Kidney tubule cell (primary cell): ENCODE results near the gene SLC22A6.
A peak's percentile ranks its signal among the peaks of the same experiment; 100 is the strongest.
"Not testable (repeated sequence)": the region's sequence is repeated elsewhere in the genome, so short reads cannot be mapped to it uniquely, and the experiment has no call there.

ENCODE experiments used
- DNase-seq: peaks from one replicate; pipeline ENCODE4 v3.0.0-alpha.2; 2018; ENCODE audit warnings: low spot score

Gene SLC22A6

GRCh38 chr11:62985041-62985750, 429 bp upstream of the SLC22A6 start:
- no peak for DNase-seq

GRCh38 chr11:62983536-62984199, 1.1 kb downstream of the SLC22A6 start:
- DNase-seq, result no peak

GRCh38 chr11:62981743-62982142, 3.0 kb downstream of the SLC22A6 start:
- DNase-seq, result no peak

GRCh38 chr11:62980133-62980760, 4.5 kb downstream of the SLC22A6 start:
- DNase-seq, result no peak

DNA sequence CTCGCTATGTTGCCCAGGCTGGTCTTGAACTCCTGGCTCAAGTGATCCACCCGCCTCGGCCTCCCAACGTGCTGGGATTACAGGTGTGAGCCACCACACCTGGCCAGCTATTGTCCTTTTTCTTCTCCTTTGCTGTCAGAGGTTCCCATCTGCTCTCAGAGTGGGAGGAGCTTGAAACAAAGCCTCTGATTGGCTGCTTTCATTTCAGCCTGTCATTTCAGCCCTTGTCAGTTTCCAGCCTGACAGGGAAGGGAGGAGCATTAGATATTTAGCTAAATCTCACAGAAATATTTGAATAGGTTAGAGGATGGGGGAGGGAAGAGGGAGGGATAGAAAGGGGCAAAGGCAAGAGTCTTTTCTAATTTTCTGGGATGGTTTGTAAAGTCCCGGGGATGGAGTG, 8.7 kb downstream of the SLC22A6 start:
- DNase-seq, result no peak

- peak; percentile 42 for DNase-seq
Observed at GRCh38 chr11:62974848-62975522, 9.8 kb downstream of the SLC22A6 start.

DNA sequence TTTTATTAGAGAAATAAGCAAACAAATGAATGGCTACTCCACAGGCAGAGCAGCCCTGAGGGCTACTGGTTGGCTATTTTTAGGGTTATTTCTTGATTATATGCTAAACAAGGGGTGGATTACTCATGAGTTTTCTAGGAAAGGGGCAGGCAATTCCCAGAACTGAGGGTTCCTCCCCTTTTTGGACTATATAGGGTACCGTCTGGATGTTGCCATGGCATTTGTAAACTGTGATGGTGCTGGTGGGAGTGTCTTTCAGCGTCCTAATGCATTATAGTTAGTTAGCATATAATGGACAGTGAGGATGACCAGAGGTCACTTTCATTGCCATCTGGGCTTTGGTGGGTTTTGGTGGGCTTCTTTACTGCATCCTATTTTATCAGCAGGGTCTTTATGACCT, 19.2 kb downstream of the SLC22A6 start:
- DNase-seq, result no peak

DNA sequence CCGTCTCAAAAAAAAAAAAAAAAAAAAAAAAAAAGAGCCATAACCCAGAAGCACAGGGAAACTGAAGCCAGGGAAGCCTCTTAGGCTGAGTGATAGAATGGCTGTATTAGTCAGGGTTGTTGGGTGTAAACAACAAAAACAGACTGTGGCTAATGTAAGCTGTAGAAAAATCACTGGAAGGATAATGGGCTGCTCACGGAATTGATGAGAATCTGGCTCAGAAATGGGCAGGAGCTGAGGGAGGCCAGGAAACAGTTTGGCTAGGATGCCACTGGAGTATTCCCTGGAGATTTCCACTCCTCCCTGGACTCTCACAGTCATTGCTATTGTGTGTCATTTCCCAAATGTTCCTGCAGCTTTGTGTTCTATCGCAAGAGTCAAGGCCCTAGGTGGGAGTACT, 22.4 kb downstream of the SLC22A6 start:
- no peak for DNase-seq

DNA sequence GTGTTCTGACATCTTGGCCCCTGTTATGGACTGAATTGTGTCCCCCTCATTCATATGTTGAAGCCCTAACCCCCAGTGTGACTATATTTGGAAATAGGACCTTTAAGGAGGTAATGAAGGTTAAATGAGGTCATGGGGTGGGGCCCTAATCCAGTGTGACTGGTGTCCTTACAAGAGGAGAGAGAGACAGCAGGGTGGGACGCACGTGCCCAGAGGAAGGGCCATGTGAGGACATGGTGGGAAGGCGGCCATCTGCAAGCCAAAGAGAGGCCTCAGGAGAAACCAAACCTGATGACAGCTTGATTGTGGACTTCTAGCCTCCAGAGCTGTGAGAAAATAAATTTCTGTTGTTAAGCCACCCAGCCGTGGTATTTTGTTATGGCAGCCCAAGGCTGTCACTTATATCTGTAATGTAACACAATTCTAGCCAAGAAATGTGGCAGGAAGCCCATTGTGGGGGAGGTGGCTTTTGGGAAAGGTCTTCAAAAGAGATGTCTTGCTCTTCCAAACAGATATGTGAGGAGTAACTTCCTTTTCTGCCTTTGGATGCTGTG, 23.7 kb downstream of the SLC22A6 start:
- no peak for DNase-seq

- DNase-seq, result no peak
Observed at GRCh38 chr11:62959422-62959980, 25.3 kb downstream of the SLC22A6 start.

GRCh38 chr11:62958547-62959421, 26.0 kb downstream of the SLC22A6 start:
- DNase-seq, result peak; percentile 53

DNA sequence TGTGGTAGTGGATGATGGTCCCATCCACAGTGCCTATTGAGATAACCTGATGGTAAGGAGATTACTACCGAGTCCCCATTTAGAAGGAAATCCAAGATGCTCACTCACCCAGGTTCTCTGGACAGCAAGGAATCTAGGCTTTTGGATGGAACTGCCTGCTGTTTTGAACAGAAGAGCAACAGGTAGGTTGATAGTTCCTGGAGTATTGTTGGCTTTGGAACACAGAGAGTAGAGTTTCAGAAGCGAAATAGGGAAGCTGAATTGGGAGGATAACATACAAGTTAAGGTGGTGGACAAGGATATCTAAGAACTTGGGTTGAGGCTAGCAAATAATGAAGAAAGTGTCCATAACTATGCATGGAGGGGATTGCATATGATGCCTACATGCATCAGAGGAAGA, 27.6 kb downstream of the SLC22A6 start:
- no peak for DNase-seq

- no peak for DNase-seq
Observed at GRCh38 chr11:62954478-62954877, 30.3 kb downstream of the SLC22A6 start.

DNA sequence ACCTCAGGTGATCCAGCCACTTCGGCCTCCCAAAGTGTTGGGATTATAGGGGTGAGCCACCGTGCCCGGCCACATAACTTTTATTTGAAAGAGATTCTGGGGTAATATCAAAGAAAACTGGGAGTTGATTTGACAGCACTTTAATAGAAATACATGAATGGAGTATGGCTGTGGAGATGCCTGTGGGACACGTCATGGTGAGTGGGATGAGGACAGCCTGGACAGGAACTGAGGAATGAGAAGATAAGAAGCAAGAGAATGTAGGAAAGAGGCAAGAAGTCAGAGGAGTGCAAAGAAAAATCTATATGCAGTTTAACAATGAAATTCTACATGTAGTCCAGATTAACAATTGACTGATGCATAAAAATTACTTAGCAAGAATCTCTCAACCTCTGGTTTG, 31.0 kb downstream of the SLC22A6 start:
- no peak for DNase-seq

- DNase-seq, result no peak
Observed at GRCh38 chr11:62948765-62949320, 35.9 kb downstream of the SLC22A6 start.

DNA sequence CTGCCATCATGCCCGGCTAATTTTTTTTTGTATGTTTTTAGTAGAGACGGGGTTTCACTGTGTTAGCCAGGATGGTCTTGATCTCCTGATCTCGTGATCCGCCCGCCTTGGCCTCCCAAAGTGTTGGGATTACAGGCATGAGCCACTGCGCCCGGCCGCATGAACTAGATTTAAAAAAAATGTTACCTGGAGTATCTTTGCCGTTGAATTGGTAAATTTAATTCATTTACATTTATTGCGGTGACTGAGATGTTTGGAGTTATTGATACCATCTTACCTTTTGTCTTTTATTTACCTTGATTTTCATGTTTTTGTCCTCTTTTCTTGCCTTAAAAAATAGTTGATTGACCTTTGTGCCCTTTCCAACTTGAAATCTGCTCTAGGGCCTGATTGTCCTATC, 39.2 kb downstream of the SLC22A6 start:
- not testable (repeated sequence) for DNase-seq

- DNase-seq, result not testable (repeated sequence)
Observed at GRCh38 chr11:62937528-62937927, 47.2 kb downstream of the SLC22A6 start.

GRCh38 chr11:62934496-62934785, 50.3 kb downstream of the SLC22A6 start:
- no peak for DNase-seq

GRCh38 chr11:62933750-62934495, 50.8 kb downstream of the SLC22A6 start:
- DNase-seq, result no peak

DNA sequence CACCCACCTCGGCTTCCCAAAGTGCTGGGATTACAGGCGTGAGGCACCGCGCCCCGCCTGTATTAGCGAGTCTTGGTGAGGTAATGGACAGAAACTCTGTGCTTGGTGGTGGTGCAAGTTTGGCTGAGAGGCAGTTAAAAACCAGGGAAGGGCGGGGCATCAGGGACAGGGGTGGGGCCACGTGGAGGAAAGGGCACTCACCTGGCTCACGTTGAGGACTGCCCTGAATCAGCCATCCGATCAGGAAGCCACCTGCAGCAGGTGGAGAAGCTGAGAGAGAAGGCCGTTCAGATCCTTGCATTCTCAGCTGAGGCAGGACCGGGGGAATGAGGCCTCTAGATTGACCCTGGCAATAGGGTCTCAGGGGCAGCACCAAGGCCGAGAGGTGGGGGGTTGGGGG, 51.5 kb downstream of the SLC22A6 start:
- no peak for DNase-seq
